Temporal lobe (tissue), 1 donor: ENCODE results near the gene PGP. TPM values are rescaled to one million over a fixed set of nuclear protein-coding genes. Genes with fewer than 3 reads are reported as not detected.

Experiments
- total RNA-seq: library from RNA; depleted of rRNA; stranded (reverse); fragments of >200 nt; gene quantifications from one replicate; pipeline ENCODE4 v1.2.3, GENCODE V29; 2014

The PGP gene
- total RNA-seq, 1 donor from 2014 or later = 10.6 TPM

Other genes starting within 250 kb of the PGP start
- gene RNF151, start 248.0 kb downstream of the PGP start, total RNA-seq = not detected
- gene TBL3, start 242.8 kb downstream of the PGP start, total RNA-seq = 12.3 TPM
- gene NOXO1, start 233.4 kb downstream of the PGP start, total RNA-seq = 0.98 TPM
- 9.8 TPM for gene GFER, start 230.6 kb downstream of the PGP start, total RNA-seq
- 64.4 TPM for gene SYNGR3, start 224.9 kb downstream of the PGP start, total RNA-seq
- 5.2 TPM for gene ZNF598, start 205.0 kb downstream of the PGP start, total RNA-seq
- gene NPW, start 195.1 kb downstream of the PGP start, total RNA-seq = 0.25 TPM
- 12.3 TPM for gene NHERF2, start 187.9 kb downstream of the PGP start, total RNA-seq
- 19.4 TPM for gene NTHL1, start 167.0 kb downstream of the PGP start, total RNA-seq
- gene TSC2, start 166.9 kb downstream of the PGP start, total RNA-seq = 51.1 TPM
- gene PKD1, start 78.9 kb downstream of the PGP start, total RNA-seq = 77.7 TPM
- gene RAB26, start 66.2 kb downstream of the PGP start, total RNA-seq = 4.4 TPM
- gene TRAF7, start 59.1 kb downstream of the PGP start, total RNA-seq = 29.7 TPM
- 20.9 TPM for gene CASKIN1, start 18.2 kb downstream of the PGP start, total RNA-seq
- 12.8 TPM for gene MLST8, start 9.4 kb downstream of the PGP start, total RNA-seq
- 3.2 TPM for gene BRICD5, start 4.0 kb downstream of the PGP start, total RNA-seq
- 18.9 TPM for gene E4F1, start 8.8 kb upstream of the PGP start, total RNA-seq
- 1.5 TPM for gene DNASE1L2, start 21.6 kb upstream of the PGP start, total RNA-seq
- 17.5 TPM for gene ECI1, start 36.7 kb upstream of the PGP start, total RNA-seq
- 73.0 TPM for gene RNPS1, start 53.3 kb upstream of the PGP start, total RNA-seq
- 47.2 TPM for gene ABCA3, start 125.9 kb upstream of the PGP start, total RNA-seq
- 6.6 TPM for gene CCNF, start 214.6 kb upstream of the PGP start, total RNA-seq
- 3.9 TPM for gene TEDC2, start 245.3 kb upstream of the PGP start, total RNA-seq